Vagina (tissue), 2 donors: ENCODE results near the gene ADGRL3. TPM values are rescaled to one million over a fixed set of nuclear protein-coding genes. Genes with fewer than 3 reads are reported as not detected.

Experiments
- DNase-seq, 2 donors: peaks; one replicate each; pipeline ENCODE4 v3.0.0-alpha.2; 2017; ENCODE audit errors: extremely low spot score in 2 of 2
- H3K27ac ChIP-seq: fragments of 200-600 bp; sonication (generic); one replicate; pipeline ENCODE4 v1.5.1; 2019
- H3K27me3 ChIP-seq: fragments of 200-600 bp; sonication (generic); one replicate; pipeline ENCODE4 v1.5.1; 2019
- H3K36me3 ChIP-seq, 2 donors: fragments of 200-600 bp; sonication (generic); one replicate each; pipeline ENCODE4 v1.5.1; 2017 to 2019
- H3K4me1 ChIP-seq: fragments of 200-600 bp; sonication (generic); one replicate; pipeline ENCODE4 v1.5.1; 2019
- H3K4me3 ChIP-seq, 2 donors: fragments of 200-600 bp; sonication (generic); 1 replicate in 1 of 2; 2 replicates in 1 of 2; pipeline ENCODE4 v1.5.1; 2016 to 2019
- H3K9me3 ChIP-seq: fragments of 200-600 bp; sonication (generic); one replicate; pipeline ENCODE4 v1.5.1; 2019
- POLR2A ChIP-seq, 2 donors: fragments of 450-650 bp; IDR thresholded peaks; one replicate each; pipeline ENCODE4 v1.6.1; 2017; ENCODE audit warnings: antibody characterized with exemption in 2 of 2, mild to moderate bottlenecking in 2 of 2, moderate library complexity in 2 of 2
- POLR2AphosphoS5 ChIP-seq, 2 donors: sonication (generic); formaldehyde crosslinking; IDR thresholded peaks; one replicate each; pipeline ENCODE4 v1.9.0; 2017; ENCODE audit warnings: antibody characterized with exemption in 2 of 2, mild to moderate bottlenecking in 2 of 2, low read depth in 1 of 2; ENCODE audit not compliant: insufficient read depth in 1 of 2
- intact Hi-C: fragments of 100-400 bp; cut with DNase I; formaldehyde crosslinking; loops from one replicate; pipeline ENCODE4 v1.15.1; 2023
- total RNA-seq: library from RNA; depleted of rRNA; stranded (reverse); fragments of >200 nt; gene quantifications from one replicate; pipeline ENCODE4 v1.2.3, GENCODE V29; 2016
- TF ChIP-seq, protein P1 (sequence below), 3 experiments: fragments of 450-650 bp in 2 of 3; fragments of 200-600 bp in 1 of 3; sonication (generic) in 1 of 3; IDR thresholded peaks; one replicate each; pipeline ENCODE4 v1.5.1; 2017 to 2019; ENCODE audit warnings: antibody characterized with exemption in 3 of 3, mild to moderate bottlenecking in 2 of 3, moderate library complexity in 2 of 3

The ADGRL3 gene
- total RNA-seq, 1 donor from 2014 or later = 16.9 TPM

DNA sequence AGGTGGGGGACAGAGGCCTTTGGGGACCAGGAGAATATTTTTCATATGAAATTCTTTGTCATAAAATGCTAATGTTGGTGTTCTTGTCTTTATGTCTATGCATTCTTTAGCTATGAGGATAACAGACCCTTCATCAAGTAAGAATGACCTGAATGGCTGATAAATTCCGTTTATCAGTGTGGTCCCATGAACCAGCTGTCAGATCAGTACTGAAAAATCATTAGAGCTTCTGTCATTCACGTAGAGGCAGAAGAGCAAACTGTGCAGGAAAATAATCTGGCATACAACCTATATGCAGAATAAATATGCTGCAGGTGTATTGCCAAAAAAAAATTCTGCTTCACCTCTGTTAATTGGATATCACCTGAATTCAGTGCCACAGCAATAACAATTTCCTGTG lies 828.6 kb downstream of the ADGRL3 start:
- DNase-seq = no peak
- H3K9me3 ChIP-seq = no peaks in the 10 kb centered on the region
- intact Hi-C loops = no loop called here
- TF ChIP-seq POLR2AphosphoS5 (IDR thresholded peaks at IDR 0.05; ENCODE audit: insufficient read depth in 1 of 2, low read depth in 1 of 2) = no peak
- no peak for TF ChIP-seq POLR2A (IDR thresholded peaks at IDR 0.05)
- TF ChIP-seq, protein P1, sequence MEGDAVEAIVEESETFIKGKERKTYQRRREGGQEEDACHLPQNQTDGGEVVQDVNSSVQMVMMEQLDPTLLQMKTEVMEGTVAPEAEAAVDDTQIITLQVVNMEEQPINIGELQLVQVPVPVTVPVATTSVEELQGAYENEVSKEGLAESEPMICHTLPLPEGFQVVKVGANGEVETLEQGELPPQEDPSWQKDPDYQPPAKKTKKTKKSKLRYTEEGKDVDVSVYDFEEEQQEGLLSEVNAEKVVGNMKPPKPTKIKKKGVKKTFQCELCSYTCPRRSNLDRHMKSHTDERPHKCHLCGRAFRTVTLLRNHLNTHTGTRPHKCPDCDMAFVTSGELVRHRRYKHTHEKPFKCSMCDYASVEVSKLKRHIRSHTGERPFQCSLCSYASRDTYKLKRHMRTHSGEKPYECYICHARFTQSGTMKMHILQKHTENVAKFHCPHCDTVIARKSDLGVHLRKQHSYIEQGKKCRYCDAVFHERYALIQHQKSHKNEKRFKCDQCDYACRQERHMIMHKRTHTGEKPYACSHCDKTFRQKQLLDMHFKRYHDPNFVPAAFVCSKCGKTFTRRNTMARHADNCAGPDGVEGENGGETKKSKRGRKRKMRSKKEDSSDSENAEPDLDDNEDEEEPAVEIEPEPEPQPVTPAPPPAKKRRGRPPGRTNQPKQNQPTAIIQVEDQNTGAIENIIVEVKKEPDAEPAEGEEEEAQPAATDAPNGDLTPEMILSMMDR (IDR thresholded peaks at IDR 0.05) = no peak
- H3K27ac ChIP-seq = no peak overlapping the region
- no peaks in the 10 kb centered on the region for H3K4me1 ChIP-seq
- H3K36me3 ChIP-seq = no peaks in the 10 kb centered on the region
- H3K27me3 ChIP-seq = no peaks in the 10 kb centered on the region
- H3K4me3 ChIP-seq = no peak overlapping the region

DNA sequence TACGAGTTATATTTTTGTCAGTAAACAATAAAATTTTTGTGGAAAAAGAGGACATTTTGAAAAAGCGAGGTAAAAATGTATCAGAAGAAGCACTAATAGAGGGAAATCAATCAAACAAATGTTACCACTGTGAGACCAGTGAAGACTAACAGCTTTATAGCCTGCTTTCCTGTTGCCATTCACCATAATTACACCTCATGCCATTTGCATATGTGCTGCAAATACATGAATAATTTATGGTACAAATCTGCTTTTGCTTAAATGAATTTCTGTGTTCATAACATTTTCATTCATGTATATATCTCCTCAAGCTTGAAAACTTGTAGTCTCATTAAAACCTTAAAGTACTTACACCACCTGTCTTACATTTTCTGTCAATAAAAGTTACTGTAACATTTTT lies 830.8 kb downstream of the ADGRL3 start:
- H3K4me3 ChIP-seq = no peak overlapping the region
- no peak for DNase-seq
- H3K27ac ChIP-seq = no peak overlapping the region
- intact Hi-C loops = no loop called here
- no peaks in the 10 kb centered on the region for H3K27me3 ChIP-seq
- TF ChIP-seq POLR2AphosphoS5 (IDR thresholded peaks at IDR 0.05; ENCODE audit: insufficient read depth in 1 of 2, low read depth in 1 of 2) = no peak
- no peak for TF ChIP-seq POLR2A (IDR thresholded peaks at IDR 0.05)
- TF ChIP-seq, protein P1 (IDR thresholded peaks at IDR 0.05) = no peak
- no peaks in the 10 kb centered on the region for H3K36me3 ChIP-seq
- H3K4me1 ChIP-seq = no peaks in the 10 kb centered on the region
- no peaks in the 10 kb centered on the region for H3K9me3 ChIP-seq

DNA sequence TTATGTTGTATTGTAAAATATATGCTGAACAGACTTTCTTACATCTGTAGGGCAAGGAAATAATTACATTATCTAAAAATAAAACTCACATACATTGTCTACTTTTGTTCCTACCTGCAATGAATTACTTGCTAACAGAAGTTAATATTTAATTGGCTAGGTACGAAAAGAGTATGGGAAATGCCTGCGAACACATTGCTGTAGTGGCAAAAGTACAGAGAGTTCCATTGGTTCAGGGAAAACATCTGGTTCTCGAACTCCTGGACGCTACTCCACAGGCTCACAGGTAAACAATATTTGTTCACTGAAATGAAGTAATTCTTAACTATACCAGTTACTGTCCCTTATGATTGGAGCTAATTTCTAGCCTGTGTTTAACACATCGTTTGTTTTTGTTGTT lies 837.4 kb downstream of the ADGRL3 start:
- no peak for DNase-seq
- Histone ChIP-seq H3K27me3 (no peaks in the 10 kb centered on the region), H3K36me3 (no peaks in the 10 kb centered on the region), H3K9me3 (no peaks in the 10 kb centered on the region), H3K27ac (no peak overlapping the region), H3K4me1 (no peaks in the 10 kb centered on the region), H3K4me3 (no peak overlapping the region)
- intact Hi-C loops = no loop called here
- TF ChIP-seq, protein P1 (IDR thresholded peaks at IDR 0.05) = no peak
- no peak for TF ChIP-seq POLR2A (IDR thresholded peaks at IDR 0.05)
- no peak for TF ChIP-seq POLR2AphosphoS5 (IDR thresholded peaks at IDR 0.05; ENCODE audit: insufficient read depth in 1 of 2, low read depth in 1 of 2)

DNA sequence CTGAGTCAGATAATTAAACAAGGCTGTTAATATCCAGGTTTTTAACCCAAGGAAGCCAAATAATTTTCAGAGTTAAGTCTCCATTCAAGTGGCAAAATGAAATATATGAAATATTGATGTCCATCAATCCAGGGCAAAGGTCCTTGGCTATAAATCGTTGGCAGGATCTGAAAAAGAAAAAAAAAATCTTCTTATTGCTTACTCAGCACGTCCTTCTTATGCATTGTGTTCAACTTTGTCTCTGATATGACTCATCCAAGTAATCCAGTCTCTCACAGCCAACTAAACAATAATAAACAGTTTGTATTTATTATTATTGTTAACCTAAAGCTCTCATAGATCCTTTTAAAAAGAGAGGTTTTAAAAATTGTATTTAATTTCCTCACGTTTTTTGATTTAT lies 851.2 kb downstream of the ADGRL3 start:
- TF ChIP-seq, protein P1 (IDR thresholded peaks at IDR 0.05) = no peak
- TF ChIP-seq POLR2A (IDR thresholded peaks at IDR 0.05) = no peak
- no peak for TF ChIP-seq POLR2AphosphoS5 (IDR thresholded peaks at IDR 0.05; ENCODE audit: insufficient read depth in 1 of 2, low read depth in 1 of 2)

DNA sequence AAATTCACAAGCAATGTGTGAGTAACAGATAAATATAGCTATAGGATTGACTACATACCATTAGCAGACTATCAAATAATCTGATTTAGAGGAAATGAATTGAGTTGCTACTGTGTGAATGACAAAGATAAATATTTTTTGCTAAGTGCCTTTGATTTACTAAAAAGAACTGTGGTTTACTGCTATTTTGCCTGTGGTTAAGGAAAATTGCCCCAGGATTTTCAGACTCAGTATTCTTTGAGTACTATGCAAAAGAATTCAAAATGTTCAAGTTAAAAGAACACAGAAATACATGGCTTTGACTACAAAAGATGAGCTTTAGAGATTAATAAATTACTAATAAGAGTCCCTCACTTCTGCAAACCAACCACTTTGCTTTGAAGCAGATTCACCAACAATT lies 853.8 kb downstream of the ADGRL3 start:
- TF ChIP-seq POLR2AphosphoS5 (IDR thresholded peaks at IDR 0.05; ENCODE audit: insufficient read depth in 1 of 2, low read depth in 1 of 2) (no peak), POLR2A (IDR thresholded peaks at IDR 0.05) (no peak)
- TF ChIP-seq, protein P1 (IDR thresholded peaks at IDR 0.05) = no peak
- Histone ChIP-seq H3K36me3 (no peaks in the 10 kb centered on the region), H3K9me3 (no peaks in the 10 kb centered on the region), H3K4me1 (no peaks in the 10 kb centered on the region), H3K27me3 (no peaks in the 10 kb centered on the region), H3K27ac (no peak overlapping the region), H3K4me3 (no peak overlapping the region)
- intact Hi-C loops = no loop called here
- DNase-seq = no peak

More for the DNA sequence above, 851.2 kb downstream of the ADGRL3 start:
- Histone ChIP-seq H3K9me3 (no peaks in the 10 kb centered on the region), H3K27me3 (no peaks in the 10 kb centered on the region), H3K27ac (no peak overlapping the region), H3K36me3 (no peaks in the 10 kb centered on the region), H3K4me3 (no peak overlapping the region), H3K4me1 (no peaks in the 10 kb centered on the region)
- intact Hi-C loops = no loop called here
- no peak for DNase-seq
